PC-3 (cell line): ENCODE measurements around the gene CCDC92B. TPM values are rescaled to one million over a fixed set of nuclear protein-coding genes. Genes with fewer than 3 reads are reported as not detected.

ENCODE experiments used
- ATAC-seq: fragments of 200-7000 bp; cut with Tn5 transposase; 2 replicates; pipeline ENCODE4 v1.9.1; 2020; ENCODE audit warnings: mild to moderate bottlenecking, moderate library complexity
- BruUV-seq: library from RNA; stranded (reverse); fragments of 400-500 nt; replicated peaks from 2 replicates; lab custom pipeline; 2021; lab: Mats Ljungman, UMichigan
- CTCF ChIA-PET: fragments of 300-600 bp; sonication (Branson Sonifier 250); formaldehyde crosslinking; loops from one replicate; lab custom pipeline; 2022; ENCODE audit warnings: antibody characterized with exemption; lab: Charles Lee
- POLR2A ChIA-PET: fragments of 300-600 bp; sonication (Branson Sonifier 250); formaldehyde crosslinking; loops from one replicate; lab custom pipeline; 2022; ENCODE audit warnings: antibody characterized with exemption; ENCODE audit not compliant: unreplicated experiment; lab: Charles Lee
- DNase-seq: peaks from one replicate; pipeline ENCODE4 v3.0.0-alpha.2; 2015
- H2AFZ ChIP-seq: fragments of 300-600 bp; sonication (generic); 2 replicates; pipeline ENCODE4 v1.6.0; 2016; ENCODE audit warnings: antibody characterized with exemption, low read length
- H3F3A ChIP-seq: fragments of 300-600 bp; sonication (generic); one replicate; pipeline ENCODE4 v1.6.0; 2017; ENCODE audit warnings: antibody characterized with exemption, low read length, control low read depth, mild to moderate bottlenecking; ENCODE audit not compliant: unreplicated experiment
- H3K27ac ChIP-seq: fragments of 300-600 bp; sonication (generic); 2 replicates; pipeline ENCODE4 v1.5.1; 2016; ENCODE audit warnings: mild to moderate bottlenecking, low read length
- H3K27me3 ChIP-seq: fragments of 300-600 bp; sonication (generic); 2 replicates; pipeline ENCODE4 v1.6.1; 2016; ENCODE audit warnings: low read length, mixed read lengths
- H3K36me3 ChIP-seq: fragments of 300-600 bp; sonication (generic); 2 replicates; pipeline ENCODE4 v1.6.1; 2016; ENCODE audit warnings: low read depth, mixed run types, low read length, mixed read lengths
- H3K4me1 ChIP-seq: fragments of 300-600 bp; sonication (generic); 2 replicates; pipeline ENCODE4 v1.5.1; 2016; ENCODE audit warnings: low read length; ENCODE audit not compliant: insufficient read depth
- H3K4me2 ChIP-seq: fragments of 300-600 bp; sonication (generic); 2 replicates; pipeline ENCODE4 v1.6.0; 2016; ENCODE audit warnings: low read length
- H3K4me3 ChIP-seq: fragments of 300-600 bp; sonication (generic); 2 replicates; pipeline ENCODE4 v1.5.1; 2016; ENCODE audit warnings: mild to moderate bottlenecking, low read length, mixed read lengths
- H3K79me2 ChIP-seq: fragments of 300-600 bp; sonication (generic); 2 replicates; pipeline ENCODE4 v1.6.1; 2017; ENCODE audit warnings: low read length, mixed read lengths
- H3K9ac ChIP-seq: fragments of 300-600 bp; sonication (generic); 2 replicates; pipeline ENCODE4 v1.6.0; 2016; ENCODE audit warnings: mild to moderate bottlenecking, low read length
- H3K9me2 ChIP-seq: fragments of 300-600 bp; sonication (generic); replicated peaks from 2 replicates; pipeline ENCODE4 v1.6.1; 2016; ENCODE audit warnings: mixed run types, low read length, mixed read lengths
- H3K9me3 ChIP-seq: fragments of 300-600 bp; sonication (generic); 2 replicates; pipeline ENCODE4 v1.6.1; 2016; ENCODE audit warnings: low read length, mixed read lengths
- H4K20me1 ChIP-seq: fragments of 300-600 bp; sonication (generic); 2 replicates; pipeline ENCODE4 v1.6.1; 2016; ENCODE audit warnings: low read length, mixed read lengths
- EZH2 ChIP-seq: fragments of 300-600 bp; sonication (generic); IDR thresholded peaks from one replicate; pipeline ENCODE4 v1.6.1; 2017; ENCODE audit warnings: antibody characterized with exemption, mild to moderate bottlenecking, low read length; ENCODE audit not compliant: unreplicated experiment
- EZH2phosphoT487 ChIP-seq: fragments of 300-600 bp; sonication (generic); IDR thresholded peaks from 2 replicates; pipeline ENCODE4 v1.6.1; 2018; ENCODE audit warnings: mild to moderate bottlenecking, antibody characterized with exemption, low read length, borderline replicate concordance
- intact Hi-C: fragments of 100-400 bp; cut with micrococcal nuclease; formaldehyde crosslinking; loops from 2 replicates; pipeline ENCODE4 v1.9.0; 2023
- total RNA-seq: library from RNA; depleted of rRNA; stranded (reverse); fragments of >200 nt; gene quantifications from 2 replicates; pipeline ENCODE4 v1.2.3, GENCODE V29; 2014
- TF ChIP-seq, protein P1 (sequence below): fragments of 300-600 bp; sonication (generic); conservative IDR thresholded peaks from 2 replicates; pipeline ENCODE4 v1.5.1; 2017; ENCODE audit warnings: antibody characterized with exemption, low read depth, mild to moderate bottlenecking, low read length

The CCDC92B gene
- total RNA-seq, 1 experiment from 2014 or later = not detected

- TF ChIP-seq, protein P1, sequence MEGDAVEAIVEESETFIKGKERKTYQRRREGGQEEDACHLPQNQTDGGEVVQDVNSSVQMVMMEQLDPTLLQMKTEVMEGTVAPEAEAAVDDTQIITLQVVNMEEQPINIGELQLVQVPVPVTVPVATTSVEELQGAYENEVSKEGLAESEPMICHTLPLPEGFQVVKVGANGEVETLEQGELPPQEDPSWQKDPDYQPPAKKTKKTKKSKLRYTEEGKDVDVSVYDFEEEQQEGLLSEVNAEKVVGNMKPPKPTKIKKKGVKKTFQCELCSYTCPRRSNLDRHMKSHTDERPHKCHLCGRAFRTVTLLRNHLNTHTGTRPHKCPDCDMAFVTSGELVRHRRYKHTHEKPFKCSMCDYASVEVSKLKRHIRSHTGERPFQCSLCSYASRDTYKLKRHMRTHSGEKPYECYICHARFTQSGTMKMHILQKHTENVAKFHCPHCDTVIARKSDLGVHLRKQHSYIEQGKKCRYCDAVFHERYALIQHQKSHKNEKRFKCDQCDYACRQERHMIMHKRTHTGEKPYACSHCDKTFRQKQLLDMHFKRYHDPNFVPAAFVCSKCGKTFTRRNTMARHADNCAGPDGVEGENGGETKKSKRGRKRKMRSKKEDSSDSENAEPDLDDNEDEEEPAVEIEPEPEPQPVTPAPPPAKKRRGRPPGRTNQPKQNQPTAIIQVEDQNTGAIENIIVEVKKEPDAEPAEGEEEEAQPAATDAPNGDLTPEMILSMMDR = no peak
- no peak for TF ChIP-seq EZH2phosphoT487
- TF ChIP-seq EZH2 = no peak
- H3K36me3 ChIP-seq = no peaks in the 10 kb centered on the region
- no peaks in the 10 kb centered on the region for H4K20me1 ChIP-seq
- ATAC-seq = no peak
- CTCF ChIA-PET = no interaction called here
- H3K9me2 ChIP-seq = no peaks in the 10 kb centered on the region
- H3K27me3 ChIP-seq = no peaks in the 10 kb centered on the region
- no TSS peak for BruUV-seq
- H3K4me3 ChIP-seq = no peak within 1 kb of the TSS
- POLR2A ChIA-PET = no interaction called here
- no peak for DNase-seq
- intact Hi-C loops = no loop called here
- H3K4me1 ChIP-seq = no peaks in the 10 kb centered on the region
- no peak within 1 kb of the TSS for H2AFZ ChIP-seq
- H3K9ac ChIP-seq = no peak within 1 kb of the TSS
- H3K9me3 ChIP-seq = no peaks in the 10 kb centered on the region
- H3K27ac ChIP-seq = no peak within 1 kb of the TSS
- H3K79me2 ChIP-seq = no peaks in the 10 kb centered on the region
- no peaks in the 10 kb centered on the region for H3F3A ChIP-seq
- H3K4me2 ChIP-seq = no peak within 1 kb of the TSS
Measured at GRCh38 chr17:2796164-2797125, 47.0 kb upstream of the CCDC92B start, which contains the start of gene RAP1GAP2. Gene RAP1GAP2 (plus strand): TSS chr17:2796438. CDS start chr17:2796528, 90 bp downstream.

DNA sequence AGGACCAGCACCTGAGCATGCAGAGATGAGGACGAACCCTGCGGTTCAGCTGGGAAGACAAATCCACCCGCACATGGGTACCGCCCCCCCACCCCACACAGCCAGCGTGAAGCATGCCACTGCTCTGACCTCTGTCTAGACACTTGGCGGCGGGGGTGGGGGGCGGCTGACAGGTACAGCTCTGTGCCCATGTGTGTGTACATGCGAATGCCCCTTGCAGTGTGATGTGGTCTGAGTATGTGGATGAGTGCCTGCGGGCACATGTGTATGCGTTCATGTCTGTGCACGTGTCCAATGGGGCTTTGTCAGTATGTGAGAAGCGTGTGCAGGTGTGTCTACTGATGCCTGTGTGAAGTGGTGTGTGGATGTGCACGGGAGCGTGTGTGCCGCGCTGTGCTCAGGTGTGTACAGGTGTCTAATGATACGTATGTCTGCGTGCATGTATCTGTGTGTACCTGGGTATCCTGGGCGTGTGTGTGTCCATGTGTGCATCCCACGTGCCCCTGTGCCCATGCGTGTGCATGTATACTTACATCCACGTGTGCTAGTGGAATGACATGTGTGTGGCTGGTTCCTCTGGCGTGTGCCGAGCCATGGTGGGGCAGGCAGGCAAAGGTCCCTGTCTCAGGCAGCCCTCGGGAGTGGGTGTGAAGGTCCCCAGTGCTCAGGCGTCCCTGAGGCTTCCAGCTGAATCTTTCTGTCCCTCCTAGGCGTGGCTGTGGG is 46.1 kb upstream of the CCDC92B start:
- no TSS peak for BruUV-seq
- Histone ChIP-seq H3K9ac (no peak overlapping the region), H3K9me2 (no peaks in the 10 kb centered on the region), H3K27ac (no peak overlapping the region), H3K4me3 (no peak overlapping the region), H3K4me2 (no peak overlapping the region), H3K4me1 (no peaks in the 10 kb centered on the region), H2AFZ (no peak overlapping the region), H3K9me3 (no peaks in the 10 kb centered on the region), H3K27me3 (no peaks in the 10 kb centered on the region), H3F3A (no peaks in the 10 kb centered on the region), H3K79me2 (no peaks in the 10 kb centered on the region), H3K36me3 (no peaks in the 10 kb centered on the region), H4K20me1 (no peaks in the 10 kb centered on the region)
- intact Hi-C loops = no loop called here
- ATAC-seq = no peak
- no peak for DNase-seq
- TF ChIP-seq EZH2 (no peak), EZH2phosphoT487 (no peak)
- TF ChIP-seq, protein P1 = no peak
- POLR2A ChIA-PET = no interaction called here
- CTCF ChIA-PET = no interaction called here
